ENCODE results near the gene KLF15. TPM values are rescaled to one million over a fixed set of nuclear protein-coding genes. Genes with fewer than 3 reads are reported as not detected.

Gene KLF15
- total RNA-seq, 1 experiment from 2014 or later = 14.7 TPM

GRCh38 chr3:126349071-126349470 is 8.1 kb downstream of the KLF15 start (continued):
- TF ChIP-seq ESRRA (CRISPR knock-in tag; IDR thresholded peaks at IDR 0.05; ENCODE audit: borderline replicate concordance) (no peak), JAZF1 (CRISPR knock-in tag; IDR thresholded peaks at IDR 0.05) (no peak), ZNF138 (CRISPR knock-in tag; conservative IDR thresholded peaks at IDR 0.05) (no peak), IRF2 (CRISPR knock-in tag; IDR thresholded peaks at IDR 0.05; ENCODE audit: borderline replicate concordance, low read depth) (no peak), GABPB1 (CRISPR knock-in tag; IDR thresholded peaks at IDR 0.05) (no peak), NFATC4 (CRISPR knock-in tag; IDR thresholded peaks at IDR 0.05) (no peak), ZSCAN18 (CRISPR knock-in tag; IDR thresholded peaks at IDR 0.05) (no peak), HMGA2 (CRISPR knock-in tag; IDR thresholded peaks at IDR 0.05) (no peak), NR3C1 (CRISPR knock-in tag; conservative IDR thresholded peaks at IDR 0.05; ENCODE audit: low read depth) (no peak), NR2C2 (CRISPR knock-in tag; IDR thresholded peaks at IDR 0.05) (no peak), ZBTB43 (CRISPR knock-in tag; IDR thresholded peaks at IDR 0.05) (no peak)
- TF ChIP-seq, protein P1, sequence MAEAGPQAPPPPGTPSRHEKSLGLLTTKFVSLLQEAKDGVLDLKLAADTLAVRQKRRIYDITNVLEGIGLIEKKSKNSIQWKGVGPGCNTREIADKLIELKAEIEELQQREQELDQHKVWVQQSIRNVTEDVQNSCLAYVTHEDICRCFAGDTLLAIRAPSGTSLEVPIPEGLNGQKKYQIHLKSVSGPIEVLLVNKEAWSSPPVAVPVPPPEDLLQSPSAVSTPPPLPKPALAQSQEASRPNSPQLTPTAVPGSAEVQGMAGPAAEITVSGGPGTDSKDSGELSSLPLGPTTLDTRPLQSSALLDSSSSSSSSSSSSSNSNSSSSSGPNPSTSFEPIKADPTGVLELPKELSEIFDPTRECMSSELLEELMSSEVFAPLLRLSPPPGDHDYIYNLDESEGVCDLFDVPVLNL (CRISPR knock-in tag; IDR thresholded peaks at IDR 0.05; ENCODE audit: borderline replicate concordance, low read depth) = no peak
- TF ChIP-seq, protein P2, sequence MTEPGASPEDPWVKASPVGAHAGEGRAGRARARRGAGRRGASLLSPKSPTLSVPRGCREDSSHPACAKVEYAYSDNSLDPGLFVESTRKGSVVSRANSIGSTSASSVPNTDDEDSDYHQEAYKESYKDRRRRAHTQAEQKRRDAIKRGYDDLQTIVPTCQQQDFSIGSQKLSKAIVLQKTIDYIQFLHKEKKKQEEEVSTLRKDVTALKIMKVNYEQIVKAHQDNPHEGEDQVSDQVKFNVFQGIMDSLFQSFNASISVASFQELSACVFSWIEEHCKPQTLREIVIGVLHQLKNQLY (CRISPR knock-in tag; IDR thresholded peaks at IDR 0.05) = no peak
- TF ChIP-seq, protein P3, sequence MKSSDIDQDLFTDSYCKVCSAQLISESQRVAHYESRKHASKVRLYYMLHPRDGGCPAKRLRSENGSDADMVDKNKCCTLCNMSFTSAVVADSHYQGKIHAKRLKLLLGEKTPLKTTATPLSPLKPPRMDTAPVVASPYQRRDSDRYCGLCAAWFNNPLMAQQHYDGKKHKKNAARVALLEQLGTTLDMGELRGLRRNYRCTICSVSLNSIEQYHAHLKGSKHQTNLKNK (CRISPR knock-in tag; IDR thresholded peaks at IDR 0.05) = no peak

- DNase-seq (ENCODE audit: low spot score) = peak; percentile 50
- no peak overlapping the region for H3K4me3 Mint-ChIP-seq
- H3K27me3 Mint-ChIP-seq (ENCODE audit: low read depth) = no peaks in the 10 kb centered on the region
- no peak overlapping the region; the same call in 1 of the 2 replicates for H3K27ac Mint-ChIP-seq
- ChIA-PET CTCF (interaction anchor here (0.6 to 2.5 kb wide), 23 partner anchors 8 to 419 kb away, joined by 3 to 18 read pairs (median 4); partner anchors contain the start of genes ALDH1L1 and KLF15), POLR2A (interaction anchor here (1.1 kb wide), 1 partner anchor 137 kb away, joined by 3 read pairs; no protein-coding TSS in a partner anchor)
- H3K4me1 Mint-ChIP-seq = no peaks in the 10 kb centered on the region
- peak; percentile 71 for ATAC-seq
- H3K9me3 Mint-ChIP-seq = no peaks in the 10 kb centered on the region
- peaks cover 2% of the 10 kb centered on the region; the same call in 1 of the 2 replicates for H3K36me3 Mint-ChIP-seq
- TF ChIP-seq, protein P4, sequence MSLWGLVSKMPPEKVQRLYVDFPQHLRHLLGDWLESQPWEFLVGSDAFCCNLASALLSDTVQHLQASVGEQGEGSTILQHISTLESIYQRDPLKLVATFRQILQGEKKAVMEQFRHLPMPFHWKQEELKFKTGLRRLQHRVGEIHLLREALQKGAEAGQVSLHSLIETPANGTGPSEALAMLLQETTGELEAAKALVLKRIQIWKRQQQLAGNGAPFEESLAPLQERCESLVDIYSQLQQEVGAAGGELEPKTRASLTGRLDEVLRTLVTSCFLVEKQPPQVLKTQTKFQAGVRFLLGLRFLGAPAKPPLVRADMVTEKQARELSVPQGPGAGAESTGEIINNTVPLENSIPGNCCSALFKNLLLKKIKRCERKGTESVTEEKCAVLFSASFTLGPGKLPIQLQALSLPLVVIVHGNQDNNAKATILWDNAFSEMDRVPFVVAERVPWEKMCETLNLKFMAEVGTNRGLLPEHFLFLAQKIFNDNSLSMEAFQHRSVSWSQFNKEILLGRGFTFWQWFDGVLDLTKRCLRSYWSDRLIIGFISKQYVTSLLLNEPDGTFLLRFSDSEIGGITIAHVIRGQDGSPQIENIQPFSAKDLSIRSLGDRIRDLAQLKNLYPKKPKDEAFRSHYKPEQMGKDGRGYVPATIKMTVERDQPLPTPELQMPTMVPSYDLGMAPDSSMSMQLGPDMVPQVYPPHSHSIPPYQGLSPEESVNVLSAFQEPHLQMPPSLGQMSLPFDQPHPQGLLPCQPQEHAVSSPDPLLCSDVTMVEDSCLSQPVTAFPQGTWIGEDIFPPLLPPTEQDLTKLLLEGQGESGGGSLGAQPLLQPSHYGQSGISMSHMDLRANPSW (CRISPR knock-in tag; conservative IDR thresholded peaks at IDR 0.05; ENCODE audit: low read depth) = no peak
- TF ChIP-seq JAZF1 (CRISPR knock-in tag; IDR thresholded peaks at IDR 0.05) (no peak), ZNF416 (CRISPR knock-in tag; IDR thresholded peaks at IDR 0.05) (no peak), CBFB (CRISPR knock-in tag; IDR thresholded peaks at IDR 0.05; ENCODE audit: low read depth) (no peak), ESRRA (CRISPR knock-in tag; IDR thresholded peaks at IDR 0.05; ENCODE audit: borderline replicate concordance) (no peak), RORB (CRISPR knock-in tag; IDR thresholded peaks at IDR 0.05) (no peak), EMX1 (CRISPR knock-in tag; IDR thresholded peaks at IDR 0.05) (no peak), FOXK1 (CRISPR knock-in tag; IDR thresholded peaks at IDR 0.05) (no peak), GRHL2 (CRISPR knock-in tag; IDR thresholded peaks at IDR 0.05; ENCODE audit: insufficient replicate concordance, severe bottlenecking) (no peak), GABPB1 (CRISPR knock-in tag; IDR thresholded peaks at IDR 0.05) (no peak), NFATC4 (CRISPR knock-in tag; IDR thresholded peaks at IDR 0.05) (no peak), ZNF138 (CRISPR knock-in tag; conservative IDR thresholded peaks at IDR 0.05) (no peak), ZNF121 (CRISPR knock-in tag; IDR thresholded peaks at IDR 0.05) (no peak), TEAD4 (CRISPR knock-in tag; IDR thresholded peaks at IDR 0.05) (no peak), NR1H2 (CRISPR knock-in tag; IDR thresholded peaks at IDR 0.05) (no peak), HMGXB4 (CRISPR knock-in tag; IDR thresholded peaks at IDR 0.05) (no peak)
- TF ChIP-seq, protein P5, sequence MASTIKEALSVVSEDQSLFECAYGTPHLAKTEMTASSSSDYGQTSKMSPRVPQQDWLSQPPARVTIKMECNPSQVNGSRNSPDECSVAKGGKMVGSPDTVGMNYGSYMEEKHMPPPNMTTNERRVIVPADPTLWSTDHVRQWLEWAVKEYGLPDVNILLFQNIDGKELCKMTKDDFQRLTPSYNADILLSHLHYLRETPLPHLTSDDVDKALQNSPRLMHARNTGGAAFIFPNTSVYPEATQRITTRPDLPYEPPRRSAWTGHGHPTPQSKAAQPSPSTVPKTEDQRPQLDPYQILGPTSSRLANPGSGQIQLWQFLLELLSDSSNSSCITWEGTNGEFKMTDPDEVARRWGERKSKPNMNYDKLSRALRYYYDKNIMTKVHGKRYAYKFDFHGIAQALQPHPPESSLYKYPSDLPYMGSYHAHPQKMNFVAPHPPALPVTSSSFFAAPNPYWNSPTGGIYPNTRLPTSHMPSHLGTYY (CRISPR knock-in tag; IDR thresholded peaks at IDR 0.05) = no peak
Measured at GRCh38 chr3:126348308-126348920, 8.8 kb downstream of the KLF15 start.

All from WTC11 (cell line).